HCT116 (cell line): Measurements from ENCODE around the gene ABCA1.

Source experiments
- CTCF ChIP-seq, 3 experiments: fragments of 200-600 bp in 1 of 3; sonication (generic) in 1 of 3; IDR thresholded peaks in 2 of 3; conservative IDR thresholded peaks in 1 of 3; 2 replicates each; pipeline ENCODE4 v1.5.1; 2012 to 2017; ENCODE audit warnings: low read depth in 2 of 3, low read length in 2 of 3, antibody characterized with exemption in 1 of 3, borderline replicate concordance in 1 of 3, control low read depth in 1 of 3, mild to moderate bottlenecking in 1 of 3, mixed read lengths in 1 of 3, mixed run types in 1 of 3, moderate library complexity in 1 of 3; ENCODE audit not compliant: insufficient read depth in 1 of 3
- EZH2phosphoT487 ChIP-seq: fragments of 200-600 bp; IDR thresholded peaks from 2 replicates; pipeline ENCODE4 v1.6.1; 2018; ENCODE audit warnings: antibody characterized with exemption, borderline replicate concordance
- JUND ChIP-seq: IDR thresholded peaks from 2 replicates; pipeline ENCODE4 v1.6.1; 2012
- POLR2A ChIP-seq: IDR thresholded peaks from 2 replicates; pipeline ENCODE4 v1.7.0; 2011; ENCODE audit warnings: borderline replicate concordance; ENCODE audit not compliant: insufficient read depth, insufficient read length; ENCODE audit errors: extremely low read depth

GRCh38 chr9:104944871-104945270 lies 16.9 kb upstream of the ABCA1 start:
- TF ChIP-seq JUND, result no peak
- no peak for TF ChIP-seq POLR2A
- no peak for TF ChIP-seq EZH2phosphoT487
- no peak for TF ChIP-seq CTCF (IDR thresholded peaks at IDR 0.05 in 2 of 3, conservative IDR thresholded peaks at IDR 0.05 in 1 of 3; ENCODE audit: borderline replicate concordance in 1 of 3, insufficient read depth in 1 of 3, low read depth in 2 of 3, low read length in 2 of 3)
